Measurements from ENCODE around the gene FXYD5. TPM values are rescaled to one million over a fixed set of nuclear protein-coding genes. Genes with fewer than 3 reads are reported as not detected.

The FXYD5 gene
- total RNA-seq: 138 TPM

GRCh38 chr19:35154525-35155406, at the start of gene FXYD5:
Gene FXYD5 (plus strand): TSS chr19:35154735. CDS start chr19:35155551, 816 bp downstream.
- DNase-seq (ENCODE audit: low spot score in 2 of 2): peak; percentile 48 to 85
- Histone ChIP-seq H3K4me1 (peaks cover 11 to 15% of the 10 kb centered on the region in 2 donors), H3K27ac (peak within 1 kb of the TSS; percentile 62 to 69), H3K36me3 (peaks cover 10 to 20% of the 10 kb centered on the region in 2 donors), H3K9me3 (no peaks in the 10 kb centered on the region), H3K27me3 (no peaks in the 10 kb centered on the region), H3K4me3 (peak within 1 kb of the TSS; percentile 52 to 88)
- intact Hi-C loops (cut with DNase I): loop anchor here (1.0 to 5.0 kb wide), 2 partner anchors 13 to 113 kb away; partner anchors contain the start of gene USF2
- TF ChIP-seq, protein P1, sequence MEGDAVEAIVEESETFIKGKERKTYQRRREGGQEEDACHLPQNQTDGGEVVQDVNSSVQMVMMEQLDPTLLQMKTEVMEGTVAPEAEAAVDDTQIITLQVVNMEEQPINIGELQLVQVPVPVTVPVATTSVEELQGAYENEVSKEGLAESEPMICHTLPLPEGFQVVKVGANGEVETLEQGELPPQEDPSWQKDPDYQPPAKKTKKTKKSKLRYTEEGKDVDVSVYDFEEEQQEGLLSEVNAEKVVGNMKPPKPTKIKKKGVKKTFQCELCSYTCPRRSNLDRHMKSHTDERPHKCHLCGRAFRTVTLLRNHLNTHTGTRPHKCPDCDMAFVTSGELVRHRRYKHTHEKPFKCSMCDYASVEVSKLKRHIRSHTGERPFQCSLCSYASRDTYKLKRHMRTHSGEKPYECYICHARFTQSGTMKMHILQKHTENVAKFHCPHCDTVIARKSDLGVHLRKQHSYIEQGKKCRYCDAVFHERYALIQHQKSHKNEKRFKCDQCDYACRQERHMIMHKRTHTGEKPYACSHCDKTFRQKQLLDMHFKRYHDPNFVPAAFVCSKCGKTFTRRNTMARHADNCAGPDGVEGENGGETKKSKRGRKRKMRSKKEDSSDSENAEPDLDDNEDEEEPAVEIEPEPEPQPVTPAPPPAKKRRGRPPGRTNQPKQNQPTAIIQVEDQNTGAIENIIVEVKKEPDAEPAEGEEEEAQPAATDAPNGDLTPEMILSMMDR (IDR thresholded peaks at IDR 0.05): no peak

DNA sequence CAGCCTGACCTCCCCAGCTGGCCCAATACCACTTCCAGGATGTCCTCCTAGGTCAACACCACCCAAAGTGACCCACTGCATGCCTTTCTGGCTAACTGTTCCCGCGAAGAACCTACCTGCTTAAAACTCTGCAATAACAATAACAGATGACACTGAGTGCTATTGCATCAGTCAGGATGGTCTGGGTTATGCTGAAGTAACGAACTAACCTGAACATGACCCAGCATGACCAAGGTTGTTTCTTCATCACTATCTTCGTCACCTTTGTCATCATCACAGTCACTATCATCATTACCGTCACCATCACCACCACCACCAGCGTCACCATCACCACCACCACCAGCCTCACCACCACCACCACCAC, 49.5 kb upstream of the FXYD5 start:
- no peaks in the 10 kb centered on the region for H3K4me1 ChIP-seq
- intact Hi-C loops (cut with DNase I): no loop called here
- TF ChIP-seq, protein P1 (IDR thresholded peaks at IDR 0.05): no peak
- no peaks in the 10 kb centered on the region for H3K36me3 ChIP-seq
- H3K9me3 ChIP-seq: no peaks in the 10 kb centered on the region
- no peaks in the 10 kb centered on the region for H3K27me3 ChIP-seq
- DNase-seq (ENCODE audit: low spot score in 2 of 2): no peak
- no peak overlapping the region for H3K27ac ChIP-seq
- H3K4me3 ChIP-seq: no peak overlapping the region

DNA sequence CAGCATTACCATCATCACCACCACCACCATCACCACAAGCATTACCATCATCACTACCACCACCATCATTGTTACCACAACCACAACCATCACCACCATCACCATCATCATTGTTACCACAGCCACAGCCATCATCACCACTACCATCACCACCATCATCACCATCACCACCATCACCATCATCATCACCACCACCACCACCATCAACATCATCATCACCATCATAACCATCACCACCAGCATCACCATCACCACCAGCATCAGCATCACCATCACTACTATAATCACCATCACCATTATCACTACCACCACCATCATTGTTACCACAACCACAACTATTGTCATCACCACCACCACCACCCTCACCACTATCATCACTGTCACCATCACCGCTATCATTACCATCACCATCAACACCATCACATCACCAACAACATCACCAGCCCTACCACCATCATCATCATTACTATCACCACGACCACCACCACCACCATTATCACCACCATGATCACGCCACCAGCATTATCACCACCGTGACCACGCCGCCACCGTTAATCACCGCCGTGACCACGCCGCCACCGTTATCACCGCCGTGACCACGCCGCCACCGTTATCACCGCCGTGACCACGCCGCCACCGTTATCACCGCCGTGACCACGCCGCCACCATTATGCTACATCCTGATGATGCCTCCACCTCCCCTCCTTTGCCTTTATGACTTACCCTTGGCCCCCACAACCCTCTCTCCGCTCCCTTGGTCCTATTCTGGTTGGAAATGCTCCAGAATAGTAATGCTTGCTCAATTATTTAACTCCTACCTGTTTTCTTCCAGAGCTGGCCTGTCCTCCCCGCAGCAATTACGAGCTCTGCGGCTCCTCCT, 48.9 kb upstream of the FXYD5 start:
- TF ChIP-seq, protein P1 (IDR thresholded peaks at IDR 0.05): no peak
- Histone ChIP-seq H3K4me1 (no peaks in the 10 kb centered on the region), H3K27ac (no peak overlapping the region), H3K4me3 (no peak overlapping the region), H3K36me3 (no peaks in the 10 kb centered on the region), H3K9me3 (no peaks in the 10 kb centered on the region), H3K27me3 (no peaks in the 10 kb centered on the region)
- no peak for DNase-seq (ENCODE audit: low spot score in 2 of 2)
- intact Hi-C loops (cut with DNase I): no loop called here

DNA sequence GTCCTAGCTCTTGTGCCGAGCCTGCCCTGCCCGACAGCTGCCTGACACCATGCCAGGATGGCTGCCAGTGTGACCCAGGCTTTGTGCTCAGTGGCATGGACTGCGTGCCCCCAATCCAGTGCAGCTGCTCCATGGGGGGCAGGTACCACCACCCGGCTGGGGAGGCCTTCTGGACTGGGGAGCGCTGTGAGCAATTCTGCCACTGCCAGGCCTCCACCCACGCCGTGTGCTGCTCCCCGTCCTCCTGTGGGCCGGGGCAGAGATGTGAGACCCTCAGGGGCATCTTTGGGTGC, 48.3 kb upstream of the FXYD5 start:
- TF ChIP-seq, protein P1 (IDR thresholded peaks at IDR 0.05): no peak
- no peaks in the 10 kb centered on the region for H3K27me3 ChIP-seq
- H3K4me3 ChIP-seq: no peak overlapping the region
- intact Hi-C loops (cut with DNase I): no loop called here
- no peaks in the 10 kb centered on the region for H3K9me3 ChIP-seq
- no peaks in the 10 kb centered on the region for H3K4me1 ChIP-seq
- DNase-seq (ENCODE audit: low spot score in 2 of 2): no peak
- H3K36me3 ChIP-seq: no peaks in the 10 kb centered on the region
- no peak overlapping the region for H3K27ac ChIP-seq

DNA sequence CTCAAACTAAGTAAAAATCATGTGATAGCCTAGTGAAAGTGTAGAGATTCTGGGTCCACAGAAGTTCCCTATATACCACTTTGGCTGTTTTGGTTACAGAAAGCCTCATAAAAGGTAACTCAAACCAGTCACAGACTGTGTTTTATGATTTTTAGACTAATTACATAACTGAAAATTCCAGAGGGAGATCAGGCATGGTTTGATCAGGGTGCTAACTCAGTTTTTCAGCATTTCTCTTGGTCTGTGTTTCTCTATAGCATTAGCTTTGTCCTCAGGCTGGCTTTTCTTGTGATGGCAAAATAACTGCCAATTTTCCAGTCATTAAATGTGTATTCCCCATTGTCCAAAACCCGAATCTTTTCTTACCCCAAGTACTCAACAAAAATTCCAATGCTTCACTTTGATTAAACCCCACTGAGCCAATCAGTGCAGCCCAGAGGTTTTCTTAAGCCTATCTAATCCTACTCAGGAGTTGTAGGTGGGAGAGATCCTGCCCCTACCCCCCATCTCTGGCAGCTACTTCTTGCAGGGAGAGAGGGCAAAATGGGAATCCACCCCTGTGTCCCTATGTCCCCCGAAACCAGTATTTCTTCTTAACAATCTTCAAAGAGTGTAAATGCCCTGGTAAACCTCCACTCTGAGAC, 47.5 kb upstream of the FXYD5 start:
- TF ChIP-seq, protein P1 (IDR thresholded peaks at IDR 0.05): no peak
- Histone ChIP-seq H3K4me3 (no peak overlapping the region), H3K9me3 (no peaks in the 10 kb centered on the region), H3K36me3 (no peaks in the 10 kb centered on the region), H3K27ac (no peak overlapping the region), H3K27me3 (no peaks in the 10 kb centered on the region), H3K4me1 (no peaks in the 10 kb centered on the region)
- no peak for DNase-seq (ENCODE audit: low spot score in 2 of 2)
- intact Hi-C loops (cut with DNase I): no loop called here
